B cell (primary cell): ENCODE data around the gene PCYOX1L. TPM values are rescaled to one million over a fixed set of nuclear protein-coding genes. Genes with fewer than 3 reads are reported as not detected.

ENCODE experiments used
- ATAC-seq: fragments of 200-7000 bp; cut with Tn5 transposase; one replicate; pipeline ENCODE4 v1.10.0; 2021; ENCODE audit warnings: low read depth, mild to moderate bottlenecking, moderate number of reproducible peaks, moderate library complexity
- CTCF ChIA-PET: fragments of 350-600 bp; sonication (Branson Sonifier 250); formaldehyde crosslinking; loops from one replicate; lab custom pipeline; 2021; ENCODE audit warnings: antibody characterized with exemption, inconsistent platforms; lab: Charles Lee
- POLR2A ChIA-PET: fragments of 350-600 bp; sonication (Branson Sonifier 250); formaldehyde crosslinking; loops from one replicate; lab custom pipeline; 2021; ENCODE audit warnings: antibody characterized with exemption; lab: Charles Lee
- DNase-seq: peaks from one replicate; pipeline ENCODE4 v3.0.0; 2013
- H2AFZ ChIP-seq: 2 replicates; pipeline ENCODE4 v1.6.1; 2012; ENCODE audit warnings: mild to moderate bottlenecking, low read depth, low read length; ENCODE audit not compliant: insufficient read depth, poor library complexity, severe bottlenecking
- H3K27ac ChIP-seq, 2 donors: 1 replicate in 1 of 2; 2 replicates in 1 of 2; pipeline ENCODE4 v1.5.1; 2012 to 2013; ENCODE audit warnings: low read length in 2 of 2, mild to moderate bottlenecking in 2 of 2, moderate library complexity in 1 of 2
- H3K27me3 ChIP-seq, 4 experiments: fragments of 200-600 bp in 1 of 4; sonication (generic) in 1 of 4; replicated peaks in 1 of 4; 1 replicate in 2 of 4; 2 replicates in 2 of 4; pipeline versions ENCODE4 v1.6.1 to v1.7.0; 2013 to 2016; ENCODE audit warnings: low read length in 3 of 4, mild to moderate bottlenecking in 2 of 4, mixed read lengths in 1 of 4, moderate library complexity in 1 of 4; ENCODE audit not compliant: insufficient read depth in 4 of 4, control insufficient read depth in 3 of 4; ENCODE audit errors: control extremely low read depth in 1 of 4
- H3K36me3 ChIP-seq, 2 experiments: replicated peaks in 1 of 2; 1 replicate in 1 of 2; 2 replicates in 1 of 2; pipeline versions ENCODE4 v1.6.1 to v1.7.1; 2013; ENCODE audit warnings: low read length in 1 of 2; ENCODE audit not compliant: insufficient read depth in 2 of 2, control insufficient read depth in 1 of 2; ENCODE audit errors: control extremely low read depth in 1 of 2, extremely low read depth in 1 of 2
- H3K4me1 ChIP-seq, 2 donors: fragments of 200-600 bp in 1 of 2; sonication (generic) in 1 of 2; 1 replicate in 1 of 2; 2 replicates in 1 of 2; pipeline versions ENCODE4 v1.5.1 to v1.6.1; 2013 to 2017; ENCODE audit warnings: low read length in 2 of 2; ENCODE audit not compliant: control insufficient read depth in 2 of 2, insufficient read depth in 2 of 2
- H3K4me2 ChIP-seq: replicated peaks from 2 replicates; pipeline ENCODE3; 2012; ENCODE audit warnings: mild to moderate bottlenecking, low read depth, low read length; ENCODE audit not compliant: poor library complexity, severe bottlenecking
- H3K4me3 ChIP-seq, 5 experiments: fragments of 200-600 bp in 1 of 5; sonication (generic) in 1 of 5; 1 replicate in 3 of 5; 2 replicates in 2 of 5; pipeline versions ENCODE4 v1.5.1 to v1.7.0; 2011 to 2016; ENCODE audit warnings: low read length in 4 of 5, mild to moderate bottlenecking in 4 of 5, low read depth in 2 of 5, control low read depth in 1 of 5, moderate library complexity in 1 of 5; ENCODE audit not compliant: insufficient read depth in 1 of 5; ENCODE audit errors: control extremely low read depth in 1 of 5, extremely low read depth in 1 of 5
- H3K79me2 ChIP-seq: fragments of 200-600 bp; sonication (generic); one replicate; pipeline ENCODE4 v1.6.0; 2016; ENCODE audit warnings: low read length; ENCODE audit not compliant: control insufficient read depth, insufficient read depth
- H3K9ac ChIP-seq: fragments of 200-600 bp; sonication (generic); 2 replicates; pipeline ENCODE4 v1.6.1; 2017; ENCODE audit warnings: mild to moderate bottlenecking, low read length, moderate library complexity
- H3K9me3 ChIP-seq, 3 donors: one replicate each; pipeline versions ENCODE4 v1.6.1 to v1.7.1; 2013; ENCODE audit warnings: low read length in 2 of 3; ENCODE audit not compliant: control insufficient read depth in 2 of 3, insufficient read depth in 1 of 3; ENCODE audit errors: control extremely low read depth in 1 of 3
- H4K20me1 ChIP-seq: 2 replicates; pipeline ENCODE4 v1.6.0; 2012; ENCODE audit warnings: mild to moderate bottlenecking, low read length; ENCODE audit not compliant: insufficient read depth, control insufficient read depth, poor library complexity, severe bottlenecking
- H3K27ac Mint-ChIP-seq: one replicate; pipeline ENCODE4 v1.8.0; 2021; ENCODE audit warnings: mixed read lengths
- H3K27me3 Mint-ChIP-seq: one replicate; pipeline ENCODE4 v1.8.0; 2021; ENCODE audit warnings: mixed read lengths
- H3K4me1 Mint-ChIP-seq: one replicate; pipeline ENCODE4 v1.8.0; 2021; ENCODE audit warnings: mixed read lengths
- H3K4me3 Mint-ChIP-seq: one replicate; pipeline ENCODE4 v1.8.0; 2021; ENCODE audit warnings: mixed read lengths
- H3K9me3 Mint-ChIP-seq: one replicate; pipeline ENCODE4 v1.8.0; 2022; ENCODE audit warnings: mixed read lengths; ENCODE audit not compliant: insufficient read depth
- CTCF ChIP-seq: fragments of 200-600 bp; IDR thresholded peaks from one replicate; pipeline ENCODE4 v1.8.0; 2022; ENCODE audit warnings: antibody characterized with exemption, mild to moderate bottlenecking
- EZH2 ChIP-seq: IDR thresholded peaks from 2 replicates; pipeline ENCODE4 v1.6.1; 2012; ENCODE audit warnings: borderline replicate concordance, low read depth, mild to moderate bottlenecking, moderate library complexity, low read length; ENCODE audit not compliant: insufficient read depth, poor library complexity, severe bottlenecking
- WGBS: methylation state at CpG from one replicate; pipeline ENCODE4 v1.1.5; 2013; ENCODE audit warnings: missing lambda C conversion rate; ENCODE audit not compliant: insufficient coverage; 5-methylcytosine and 5-hydroxymethylcytosine counted together
- intact Hi-C: fragments of 100-400 bp; cut with micrococcal nuclease; formaldehyde crosslinking; loops from one replicate; pipeline ENCODE4 v1.10.0; 2022
- polyA plus RNA-seq: library from polyadenylated mRNA; depleted of rRNA; stranded (reverse); fragments of >200 nt; gene quantifications from 2 replicates; pipeline ENCODE4 v1.2.3, GENCODE V29; 2012
- total RNA-seq, 2 donors: library from RNA; stranded (reverse); fragments of 120-200 nt in 1 of 2; gene quantifications; 1 replicate in 1 of 2; 2 replicates in 1 of 2; pipeline versions ENCODE4 v1.2.3 to v1.2.4, GENCODE V29; 2013 to 2022

Gene PCYOX1L
- total and polyA plus RNA-seq, 2 donors (not counting 1 experiment from before 2014, with no cell fraction given): 11.7 to 19.4 TPM

GRCh38 chr5:149387982-149388381 lies 30.1 kb downstream of the PCYOX1L start:
- intact Hi-C loops: no loop called here
- CTCF ChIA-PET: interaction anchor here (0.6 to 1.3 kb wide), 4 partner anchors 17 to 1354 kb away, joined by 3 to 6 read pairs (median 3); no protein-coding TSS in a partner anchor
- ATAC-seq (no peak), DNase-seq (no peak)
- H3K79me2 ChIP-seq: no peaks in the 10 kb centered on the region
- no peak overlapping the region for H3K27ac Mint-ChIP-seq
- POLR2A ChIA-PET: interaction anchor here (0.5 kb wide), 1 partner anchor 154 kb away, joined by 5 read pairs; no protein-coding TSS in a partner anchor
- H2AFZ ChIP-seq: no peak overlapping the region
- H3K27me3 ChIP-seq: no peaks in the 10 kb centered on the region
- no peaks in the 10 kb centered on the region for H3K36me3 ChIP-seq
- H3K4me1 ChIP-seq: no peaks in the 10 kb centered on the region
- peaks cover 8% of the 10 kb centered on the region for H3K27me3 Mint-ChIP-seq
- no peak overlapping the region for H3K4me2 ChIP-seq
- TF ChIP-seq CTCF: no peak
- no peak for TF ChIP-seq EZH2
- no peaks in the 10 kb centered on the region for H3K4me1 Mint-ChIP-seq
- no peaks in the 10 kb centered on the region for H4K20me1 ChIP-seq
- no peaks in the 10 kb centered on the region for H3K9me3 Mint-ChIP-seq
- H3K4me3 ChIP-seq: no peak overlapping the region
- no peak overlapping the region for H3K27ac ChIP-seq
- H3K9me3 ChIP-seq: no peaks in the 10 kb centered on the region
- H3K9ac ChIP-seq: no peak overlapping the region
- no peak overlapping the region for H3K4me3 Mint-ChIP-seq
- WGBS: 83% methylated on average over 1 of the region's 1 CpG

GRCh38 chr5:149388498-149389190 lies 30.8 kb downstream of the PCYOX1L start:
- H3K4me3 ChIP-seq: no peak overlapping the region
- no peak overlapping the region for H3K4me3 Mint-ChIP-seq
- ATAC-seq (no peak), DNase-seq (no peak)
- H2AFZ ChIP-seq: no peak overlapping the region
- H3K9ac ChIP-seq: no peak overlapping the region
- no peaks in the 10 kb centered on the region for H3K79me2 ChIP-seq
- H3K27ac ChIP-seq: no peak overlapping the region
- no peaks in the 10 kb centered on the region for H4K20me1 ChIP-seq
- no peaks in the 10 kb centered on the region for H3K9me3 ChIP-seq
- WGBS: 94% methylated on average over 5 of the region's 7 CpGs
- no peak overlapping the region for H3K4me2 ChIP-seq
- intact Hi-C loops: no loop called here
- H3K4me1 ChIP-seq: no peaks in the 10 kb centered on the region
- TF ChIP-seq EZH2 (no peak), CTCF (no peak)
- H3K9me3 Mint-ChIP-seq: no peaks in the 10 kb centered on the region
- H3K27me3 Mint-ChIP-seq: peaks cover 8% of the 10 kb centered on the region
- no peaks in the 10 kb centered on the region for H3K36me3 ChIP-seq
- H3K27me3 ChIP-seq: no peaks in the 10 kb centered on the region
- POLR2A ChIA-PET: interaction anchor here (0.5 kb wide), 1 partner anchor 153 kb away, joined by 5 read pairs; no protein-coding TSS in a partner anchor
- no peak overlapping the region for H3K27ac Mint-ChIP-seq
- no peaks in the 10 kb centered on the region for H3K4me1 Mint-ChIP-seq
- CTCF ChIA-PET: interaction anchor here (0.6 to 1.3 kb wide), 2 partner anchors 18 to 1353 kb away, joined by 3 to 6 read pairs; no protein-coding TSS in a partner anchor
